IPS-18a (cell line): ENCODE data around the gene DOK6.
A peak's percentile ranks its signal among the peaks of the same experiment; 100 is the strongest.
"Not testable (repeated sequence)": the region's sequence is repeated elsewhere in the genome, so short reads cannot be mapped to it uniquely, and the experiment has no call there.

Experiments
- H3K27ac ChIP-seq: one replicate; pipeline ENCODE4 v1.5.1; 2013; ENCODE audit warnings: low read length
- H3K27me3 ChIP-seq: one replicate; pipeline ENCODE4 v1.6.1; 2013; ENCODE audit warnings: mild to moderate bottlenecking, low read length; ENCODE audit not compliant: control insufficient read depth, insufficient read depth
- H3K36me3 ChIP-seq: one replicate; pipeline ENCODE4 v1.6.1; 2013; ENCODE audit warnings: low read depth, low read length; ENCODE audit not compliant: control insufficient read depth
- H3K4me1 ChIP-seq: one replicate; pipeline ENCODE4 v1.6.1; 2013; ENCODE audit warnings: low read depth, low read length; ENCODE audit not compliant: control insufficient read depth
- H3K4me3 ChIP-seq: one replicate; pipeline ENCODE4 v1.5.1; 2013; ENCODE audit warnings: low read length
- H3K9ac ChIP-seq: one replicate; pipeline ENCODE4 v1.6.1; 2013; ENCODE audit warnings: mild to moderate bottlenecking, low read length, moderate library complexity
- H3K9me3 ChIP-seq: one replicate; pipeline ENCODE4 v1.6.1; 2013; ENCODE audit warnings: low read depth, low read length; ENCODE audit not compliant: control insufficient read depth

Gene DOK6

GRCh38 chr18:69878213-69878933, 477.7 kb downstream of the DOK6 start:
- Histone ChIP-seq H3K27me3 (no peaks in the 10 kb centered on the region), H3K9me3 (no peaks in the 10 kb centered on the region), H3K4me1 (peaks cover 15% of the 10 kb centered on the region), H3K27ac (peak overlapping the region; percentile 9), H3K9ac (no peak overlapping the region), H3K36me3 (no peaks in the 10 kb centered on the region), H3K4me3 (no peak overlapping the region)

GRCh38 chr18:69879051-69879450, 478.4 kb downstream of the DOK6 start:
- not testable (repeated sequence) for H3K36me3 ChIP-seq, H3K4me3 ChIP-seq, H3K27ac ChIP-seq, H3K9me3 ChIP-seq, H3K9ac ChIP-seq, H3K27me3 ChIP-seq
- peaks cover 15% of the 10 kb centered on the region for H3K4me1 ChIP-seq

GRCh38 chr18:69880083-69880482, 479.4 kb downstream of the DOK6 start:
- H3K27ac ChIP-seq, result no peak overlapping the region
- no peaks in the 10 kb centered on the region for H3K9me3 ChIP-seq
- peaks cover 15% of the 10 kb centered on the region for H3K4me1 ChIP-seq
- H3K4me3 ChIP-seq, result no peak overlapping the region
- H3K36me3 ChIP-seq, result no peaks in the 10 kb centered on the region
- H3K9ac ChIP-seq, result no peak overlapping the region
- no peaks in the 10 kb centered on the region for H3K27me3 ChIP-seq

- Histone ChIP-seq H3K9me3 (no peaks in the 10 kb centered on the region), H3K27ac (no peak overlapping the region), H3K4me1 (peaks cover 15% of the 10 kb centered on the region), H3K9ac (no peak overlapping the region), H3K4me3 (no peak overlapping the region), H3K27me3 (no peaks in the 10 kb centered on the region), H3K36me3 (no peaks in the 10 kb centered on the region)
Measured at GRCh38 chr18:69882965-69883668, 482.4 kb downstream of the DOK6 start.

- no peaks in the 10 kb centered on the region for H3K27me3 ChIP-seq
- no peak overlapping the region for H3K27ac ChIP-seq
- H3K9me3 ChIP-seq, result no peaks in the 10 kb centered on the region
- H3K4me1 ChIP-seq, result peaks cover 9% of the 10 kb centered on the region
- no peaks in the 10 kb centered on the region for H3K36me3 ChIP-seq
- H3K9ac ChIP-seq, result no peak overlapping the region
- H3K4me3 ChIP-seq, result no peak overlapping the region
Measured at GRCh38 chr18:69883781-69884180, 483.1 kb downstream of the DOK6 start.

- no peak overlapping the region for H3K27ac ChIP-seq
- no peaks in the 10 kb centered on the region for H3K4me1 ChIP-seq
- no peak overlapping the region for H3K9ac ChIP-seq
- no peaks in the 10 kb centered on the region for H3K9me3 ChIP-seq
- H3K36me3 ChIP-seq, result no peaks in the 10 kb centered on the region
- no peaks in the 10 kb centered on the region for H3K27me3 ChIP-seq
- H3K4me3 ChIP-seq, result no peak overlapping the region
Measured at GRCh38 chr18:69885355-69885754, 484.7 kb downstream of the DOK6 start.

GRCh38 chr18:69885841-69886531, 485.3 kb downstream of the DOK6 start:
- Histone ChIP-seq H3K9me3 (no peaks in the 10 kb centered on the region), H3K4me1 (no peaks in the 10 kb centered on the region), H3K9ac (no peak overlapping the region), H3K36me3 (no peaks in the 10 kb centered on the region), H3K4me3 (no peak overlapping the region), H3K27me3 (no peaks in the 10 kb centered on the region), H3K27ac (no peak overlapping the region)

- H3K4me1 ChIP-seq, result no peaks in the 10 kb centered on the region
- no peaks in the 10 kb centered on the region for H3K36me3 ChIP-seq
- no peaks in the 10 kb centered on the region for H3K27me3 ChIP-seq
- H3K4me3 ChIP-seq, result no peak overlapping the region
- H3K9ac ChIP-seq, result no peak overlapping the region
- H3K9me3 ChIP-seq, result no peaks in the 10 kb centered on the region
- no peak overlapping the region for H3K27ac ChIP-seq
Measured at GRCh38 chr18:69887256-69887655, 486.6 kb downstream of the DOK6 start.

- Histone ChIP-seq H3K27ac (no peak overlapping the region), H3K27me3 (no peaks in the 10 kb centered on the region), H3K4me3 (no peak overlapping the region), H3K4me1 (no peaks in the 10 kb centered on the region), H3K9me3 (no peaks in the 10 kb centered on the region), H3K9ac (no peak overlapping the region), H3K36me3 (no peaks in the 10 kb centered on the region)
Measured at GRCh38 chr18:69889009-69889408, 488.3 kb downstream of the DOK6 start.

- Histone ChIP-seq H3K4me1 (no peaks in the 10 kb centered on the region), H3K27me3 (no peaks in the 10 kb centered on the region), H3K36me3 (no peaks in the 10 kb centered on the region), H3K9me3 (no peaks in the 10 kb centered on the region), H3K9ac (no peak overlapping the region), H3K4me3 (no peak overlapping the region), H3K27ac (no peak overlapping the region)
Measured at GRCh38 chr18:69890558-69890957, 489.9 kb downstream of the DOK6 start.

- H3K9me3 ChIP-seq, result no peaks in the 10 kb centered on the region
- H3K27me3 ChIP-seq, result no peaks in the 10 kb centered on the region
- H3K36me3 ChIP-seq, result no peaks in the 10 kb centered on the region
- H3K9ac ChIP-seq, result no peak overlapping the region
- no peak overlapping the region for H3K4me3 ChIP-seq
- H3K4me1 ChIP-seq, result no peaks in the 10 kb centered on the region
- no peak overlapping the region for H3K27ac ChIP-seq
Measured at GRCh38 chr18:69894467-69894866, 493.8 kb downstream of the DOK6 start.
